ENCODE results near the gene NPY5R.

Gene NPY5R

DNA sequence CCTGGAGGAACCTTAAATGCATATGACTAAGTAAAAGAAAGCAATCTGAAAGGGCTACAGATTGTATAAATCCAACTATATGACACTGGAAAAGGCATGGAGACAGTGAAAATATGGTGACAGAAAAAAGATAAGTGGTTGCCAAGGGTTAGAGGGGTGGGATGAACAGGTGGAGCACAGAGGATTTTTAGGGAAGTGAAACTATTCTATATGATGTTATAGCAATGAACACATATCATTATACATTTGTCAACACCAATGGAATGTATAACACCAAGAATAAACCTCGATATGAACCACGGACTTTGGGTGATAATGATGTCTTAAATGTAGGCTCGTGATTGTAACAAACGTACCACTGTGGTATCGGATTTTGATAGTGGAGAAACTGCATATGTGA, 40.7 kb downstream of the NPY5R start:
- no peaks in the 10 kb centered on the region for H3K36me3 ChIP-seq (ENCODE audit: control insufficient read depth in 1 of 2, insufficient read depth in 2 of 2, low read length in 2 of 2)
- no peak overlapping the region for H3K4me3 ChIP-seq (ENCODE audit: low read depth in 1 of 2, low read length in 2 of 2)
- no peak overlapping the region for H3K27ac ChIP-seq (ENCODE audit: low read depth, low read length)
- no peaks in the 10 kb centered on the region for H3K27me3 ChIP-seq (ENCODE audit: control insufficient read depth in 1 of 2, insufficient read depth in 2 of 2, low read length in 2 of 2)
- H3K9me3 ChIP-seq (ENCODE audit: control insufficient read depth in 1 of 2, low read length in 2 of 2), result no peaks in the 10 kb centered on the region
- H3K9ac ChIP-seq (ENCODE audit: low read depth in 1 of 2, low read length in 2 of 2), result no peak overlapping the region
- no peaks in the 10 kb centered on the region for H3K4me1 ChIP-seq (ENCODE audit: control insufficient read depth in 1 of 2, insufficient read depth in 2 of 2, low read length in 2 of 2)

DNA sequence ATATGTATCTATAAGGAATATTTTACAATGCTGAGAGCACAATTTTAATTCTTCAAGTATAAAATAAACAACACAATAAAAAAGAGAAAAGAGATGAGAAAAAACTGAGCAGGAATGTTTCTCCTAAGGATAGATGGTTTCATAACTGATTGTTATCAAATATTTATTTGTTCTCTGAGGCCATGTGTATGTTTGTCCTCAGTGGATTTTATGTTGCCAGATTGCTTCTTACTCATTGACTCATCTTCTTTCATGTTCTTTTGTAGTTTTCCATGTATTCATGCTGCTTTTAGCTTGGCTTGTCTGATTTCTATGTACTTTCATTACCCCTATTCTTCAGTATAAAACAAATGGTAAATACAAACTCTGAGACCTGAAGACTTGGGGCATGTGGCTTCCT, 41.2 kb downstream of the NPY5R start:
- Histone ChIP-seq H3K27ac (ENCODE audit: low read depth, low read length) (no peak overlapping the region), H3K4me3 (ENCODE audit: low read depth in 1 of 2, low read length in 2 of 2) (no peak overlapping the region), H3K9me3 (ENCODE audit: control insufficient read depth in 1 of 2, low read length in 2 of 2) (no peaks in the 10 kb centered on the region), H3K27me3 (ENCODE audit: control insufficient read depth in 1 of 2, insufficient read depth in 2 of 2, low read length in 2 of 2) (no peaks in the 10 kb centered on the region), H3K4me1 (ENCODE audit: control insufficient read depth in 1 of 2, insufficient read depth in 2 of 2, low read length in 2 of 2) (no peaks in the 10 kb centered on the region), H3K9ac (ENCODE audit: low read depth in 1 of 2, low read length in 2 of 2) (no peak overlapping the region), H3K36me3 (ENCODE audit: control insufficient read depth in 1 of 2, insufficient read depth in 2 of 2, low read length in 2 of 2) (no peaks in the 10 kb centered on the region)

DNA sequence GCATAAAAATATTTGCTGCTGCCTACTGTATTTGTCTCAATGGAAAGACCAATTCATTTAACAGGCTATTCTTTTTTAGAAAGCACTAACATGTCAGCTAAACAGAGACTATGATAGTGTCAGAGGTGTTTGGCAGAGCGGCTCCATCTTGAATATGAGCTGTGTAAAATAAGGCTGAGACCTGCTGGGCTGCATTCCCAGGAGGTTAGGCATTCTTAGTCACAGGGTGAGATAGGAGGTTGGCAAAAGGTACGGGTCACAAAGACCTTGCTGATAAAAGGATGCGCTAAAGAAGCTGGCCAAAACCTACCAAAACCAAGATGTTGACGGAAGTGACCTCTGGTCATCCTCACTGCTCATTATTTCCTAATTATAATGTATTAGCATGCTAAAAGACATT, 41.8 kb downstream of the NPY5R start:
- no peak overlapping the region for H3K9ac ChIP-seq (ENCODE audit: low read depth in 1 of 2, low read length in 2 of 2)
- no peaks in the 10 kb centered on the region for H3K9me3 ChIP-seq (ENCODE audit: control insufficient read depth in 1 of 2, low read length in 2 of 2)
- no peaks in the 10 kb centered on the region for H3K27me3 ChIP-seq (ENCODE audit: control insufficient read depth in 1 of 2, insufficient read depth in 2 of 2, low read length in 2 of 2)
- H3K36me3 ChIP-seq (ENCODE audit: control insufficient read depth in 1 of 2, insufficient read depth in 2 of 2, low read length in 2 of 2), result no peaks in the 10 kb centered on the region
- H3K4me3 ChIP-seq (ENCODE audit: low read depth in 1 of 2, low read length in 2 of 2), result no peak overlapping the region
- no peak overlapping the region for H3K27ac ChIP-seq (ENCODE audit: low read depth, low read length)
- no peaks in the 10 kb centered on the region for H3K4me1 ChIP-seq (ENCODE audit: control insufficient read depth in 1 of 2, insufficient read depth in 2 of 2, low read length in 2 of 2)

DNA sequence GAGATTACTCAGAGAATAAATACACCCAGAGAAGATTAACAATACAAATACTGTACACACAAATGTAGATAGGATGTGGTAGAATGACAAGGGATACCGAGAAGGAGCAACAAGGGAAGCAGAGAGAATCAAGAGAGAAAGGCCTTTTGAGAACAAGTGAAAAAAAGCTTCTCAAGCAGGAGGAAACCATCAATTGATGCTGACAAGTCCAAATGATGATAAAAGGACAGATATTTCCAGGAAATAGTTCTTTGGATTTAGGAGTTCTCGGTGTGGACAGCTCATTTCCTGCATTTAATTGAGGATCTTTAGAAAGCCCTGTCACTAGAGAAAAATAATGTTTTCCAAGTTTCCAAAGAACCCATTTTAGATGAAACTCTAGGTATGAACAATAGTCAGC, 48.1 kb downstream of the NPY5R start:
- Histone ChIP-seq H3K27ac (ENCODE audit: low read depth, low read length) (no peak overlapping the region), H3K4me1 (ENCODE audit: control insufficient read depth in 1 of 2, insufficient read depth in 2 of 2, low read length in 2 of 2) (no peaks in the 10 kb centered on the region), H3K4me3 (ENCODE audit: low read depth in 1 of 2, low read length in 2 of 2) (no peak overlapping the region), H3K27me3 (ENCODE audit: control insufficient read depth in 1 of 2, insufficient read depth in 2 of 2, low read length in 2 of 2) (no peaks in the 10 kb centered on the region), H3K9me3 (ENCODE audit: control insufficient read depth in 1 of 2, low read length in 2 of 2) (no peaks in the 10 kb centered on the region), H3K9ac (ENCODE audit: low read depth in 1 of 2, low read length in 2 of 2) (no peak overlapping the region), H3K36me3 (ENCODE audit: control insufficient read depth in 1 of 2, insufficient read depth in 2 of 2, low read length in 2 of 2) (no peaks in the 10 kb centered on the region)

DNA sequence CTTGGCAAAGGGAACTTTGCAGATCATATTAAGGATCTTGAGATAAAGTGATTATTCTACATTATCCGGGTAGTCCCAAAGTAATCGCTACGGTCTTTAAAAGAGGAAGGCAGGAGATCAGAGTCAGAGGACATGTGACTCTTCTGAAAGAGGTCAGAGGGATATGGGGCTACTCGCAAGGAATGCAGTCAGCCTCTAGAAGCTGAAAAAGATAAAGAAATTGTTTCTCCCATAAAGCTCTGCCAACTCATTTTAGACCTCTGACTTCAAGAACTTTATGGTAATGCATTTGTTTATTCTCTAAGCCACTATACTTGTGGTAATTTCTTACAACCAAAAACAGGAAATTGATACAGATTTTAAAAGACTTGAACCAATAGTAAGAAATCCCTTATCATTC, 48.6 kb downstream of the NPY5R start:
- no peak overlapping the region for H3K4me3 ChIP-seq (ENCODE audit: low read depth in 1 of 2, low read length in 2 of 2)
- no peak overlapping the region for H3K9ac ChIP-seq (ENCODE audit: low read depth in 1 of 2, low read length in 2 of 2)
- H3K9me3 ChIP-seq (ENCODE audit: control insufficient read depth in 1 of 2, low read length in 2 of 2), result no peaks in the 10 kb centered on the region
- H3K4me1 ChIP-seq (ENCODE audit: control insufficient read depth in 1 of 2, insufficient read depth in 2 of 2, low read length in 2 of 2), result no peaks in the 10 kb centered on the region
- H3K36me3 ChIP-seq (ENCODE audit: control insufficient read depth in 1 of 2, insufficient read depth in 2 of 2, low read length in 2 of 2), result no peaks in the 10 kb centered on the region
- H3K27me3 ChIP-seq (ENCODE audit: control insufficient read depth in 1 of 2, insufficient read depth in 2 of 2, low read length in 2 of 2), result no peaks in the 10 kb centered on the region
- no peak overlapping the region for H3K27ac ChIP-seq (ENCODE audit: low read depth, low read length)

DNA sequence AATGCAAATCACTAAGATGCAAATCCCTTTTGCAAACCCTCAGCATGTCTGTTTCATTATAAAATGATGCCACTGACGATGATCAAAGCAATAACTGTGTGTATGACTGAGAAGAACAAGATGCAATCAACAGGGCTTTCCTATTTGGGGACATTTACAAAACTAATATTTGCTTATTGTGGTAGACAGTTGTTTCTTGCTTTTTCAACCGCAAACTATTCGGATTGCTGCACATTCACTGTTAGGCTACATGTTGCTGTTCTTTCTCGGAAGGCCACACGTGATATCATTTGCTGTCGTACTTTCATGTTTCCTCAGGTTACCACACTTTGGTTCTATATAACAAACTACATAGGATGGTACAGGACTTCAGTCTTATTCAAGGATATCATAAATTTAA, 49.8 kb downstream of the NPY5R start:
- H3K27me3 ChIP-seq (ENCODE audit: control insufficient read depth in 1 of 2, insufficient read depth in 2 of 2, low read length in 2 of 2), result no peaks in the 10 kb centered on the region

DNA sequence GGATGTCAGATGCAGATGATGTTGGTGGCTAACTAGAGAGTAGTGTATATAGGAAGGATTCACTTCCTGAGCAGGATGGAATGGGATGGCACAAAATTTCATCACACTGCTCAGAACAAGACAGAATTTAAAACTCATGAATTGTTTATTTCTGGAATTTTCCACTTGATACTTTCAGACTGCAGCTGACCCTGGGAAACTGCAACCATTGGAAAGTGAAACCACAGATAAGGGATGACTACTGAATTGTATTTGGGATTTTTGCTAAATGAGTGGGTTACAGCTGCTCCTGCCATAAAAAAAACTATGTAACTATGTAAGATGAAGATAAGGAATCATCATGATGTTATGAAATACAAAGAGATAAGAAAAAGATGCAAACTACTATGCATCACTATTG, 51.4 kb downstream of the NPY5R start:
- H3K4me3 ChIP-seq (ENCODE audit: low read depth in 1 of 2, low read length in 2 of 2), result no peak overlapping the region

More for the DNA sequence above, 49.8 kb downstream of the NPY5R start:
- H3K9me3 ChIP-seq (ENCODE audit: control insufficient read depth in 1 of 2, low read length in 2 of 2), result no peaks in the 10 kb centered on the region
- no peaks in the 10 kb centered on the region for H3K4me1 ChIP-seq (ENCODE audit: control insufficient read depth in 1 of 2, insufficient read depth in 2 of 2, low read length in 2 of 2)
- no peak overlapping the region for H3K4me3 ChIP-seq (ENCODE audit: low read depth in 1 of 2, low read length in 2 of 2)
- H3K36me3 ChIP-seq (ENCODE audit: control insufficient read depth in 1 of 2, insufficient read depth in 2 of 2, low read length in 2 of 2), result no peaks in the 10 kb centered on the region
- H3K27ac ChIP-seq (ENCODE audit: low read depth, low read length), result no peak overlapping the region
- H3K9ac ChIP-seq (ENCODE audit: low read depth in 1 of 2, low read length in 2 of 2), result no peak overlapping the region

DNA sequence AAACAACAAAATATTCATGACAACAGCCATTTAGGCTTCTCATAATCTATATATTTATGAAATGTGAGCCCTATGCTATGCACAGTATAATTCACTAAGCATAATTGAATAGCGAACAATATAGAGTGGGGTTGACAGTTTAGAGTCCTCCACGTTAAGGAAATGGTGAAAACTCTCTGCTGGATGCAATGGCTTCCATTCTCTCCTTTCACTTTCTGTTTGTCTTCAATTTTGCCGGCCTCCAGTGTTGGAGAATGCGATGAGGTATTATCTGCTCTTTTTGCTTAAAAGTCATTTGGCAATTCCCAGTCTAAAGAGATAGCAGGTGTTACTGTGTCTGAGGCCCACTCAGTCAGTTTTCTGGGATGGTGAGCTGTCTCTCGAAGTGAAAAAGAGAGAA, 52.1 kb downstream of the NPY5R start:
- Histone ChIP-seq H3K9ac (ENCODE audit: low read depth in 1 of 2, low read length in 2 of 2) (peak overlapping the region in 1 of 2 donors; percentile 15), H3K27ac (ENCODE audit: low read depth, low read length) (no peak overlapping the region), H3K4me3 (ENCODE audit: low read depth in 1 of 2, low read length in 2 of 2) (peak overlapping the region; percentile 38 to 62), H3K27me3 (ENCODE audit: control insufficient read depth in 1 of 2, insufficient read depth in 2 of 2, low read length in 2 of 2) (no peaks in the 10 kb centered on the region), H3K36me3 (ENCODE audit: control insufficient read depth in 1 of 2, insufficient read depth in 2 of 2, low read length in 2 of 2) (no peaks in the 10 kb centered on the region), H3K4me1 (ENCODE audit: control insufficient read depth in 1 of 2, insufficient read depth in 2 of 2, low read length in 2 of 2) (no peaks in the 10 kb centered on the region), H3K9me3 (ENCODE audit: control insufficient read depth in 1 of 2, low read length in 2 of 2) (no peaks in the 10 kb centered on the region)

More for the DNA sequence above, 51.4 kb downstream of the NPY5R start:
- no peaks in the 10 kb centered on the region for H3K9me3 ChIP-seq (ENCODE audit: control insufficient read depth in 1 of 2, low read length in 2 of 2)
- no peak overlapping the region for H3K9ac ChIP-seq (ENCODE audit: low read depth in 1 of 2, low read length in 2 of 2)
- H3K27ac ChIP-seq (ENCODE audit: low read depth, low read length), result no peak overlapping the region
- no peaks in the 10 kb centered on the region for H3K27me3 ChIP-seq (ENCODE audit: control insufficient read depth in 1 of 2, insufficient read depth in 2 of 2, low read length in 2 of 2)
- H3K4me1 ChIP-seq (ENCODE audit: control insufficient read depth in 1 of 2, insufficient read depth in 2 of 2, low read length in 2 of 2), result no peaks in the 10 kb centered on the region
- no peaks in the 10 kb centered on the region for H3K36me3 ChIP-seq (ENCODE audit: control insufficient read depth in 1 of 2, insufficient read depth in 2 of 2, low read length in 2 of 2)

DNA sequence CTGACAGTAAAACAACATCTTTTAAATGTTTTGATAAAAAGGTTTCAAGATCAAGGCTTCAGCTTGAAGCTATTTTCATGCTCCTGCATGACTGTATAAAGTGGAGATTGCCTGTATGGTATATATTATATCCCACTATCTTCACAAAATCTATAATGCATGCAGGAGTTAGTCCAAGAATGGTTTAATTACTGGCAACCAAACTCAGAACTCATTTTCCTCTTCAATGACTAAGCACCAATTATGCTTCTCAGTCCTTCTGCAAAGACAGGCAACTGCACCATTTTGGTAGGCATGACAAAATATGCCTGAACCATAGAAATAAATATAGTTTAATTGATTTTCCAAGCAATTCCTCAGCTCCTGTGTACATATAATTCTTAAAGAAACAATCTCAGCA, 54.5 kb downstream of the NPY5R start:
- H3K27ac ChIP-seq (ENCODE audit: low read depth, low read length), result no peak overlapping the region
- H3K4me3 ChIP-seq (ENCODE audit: low read depth in 1 of 2, low read length in 2 of 2), result no peak overlapping the region
- no peaks in the 10 kb centered on the region for H3K36me3 ChIP-seq (ENCODE audit: control insufficient read depth in 1 of 2, insufficient read depth in 2 of 2, low read length in 2 of 2)
- H3K4me1 ChIP-seq (ENCODE audit: control insufficient read depth in 1 of 2, insufficient read depth in 2 of 2, low read length in 2 of 2), result no peaks in the 10 kb centered on the region
- H3K27me3 ChIP-seq (ENCODE audit: control insufficient read depth in 1 of 2, insufficient read depth in 2 of 2, low read length in 2 of 2), result no peaks in the 10 kb centered on the region
- H3K9me3 ChIP-seq (ENCODE audit: control insufficient read depth in 1 of 2, low read length in 2 of 2), result no peaks in the 10 kb centered on the region
- H3K9ac ChIP-seq (ENCODE audit: low read depth in 1 of 2, low read length in 2 of 2), result no peak overlapping the region

DNA sequence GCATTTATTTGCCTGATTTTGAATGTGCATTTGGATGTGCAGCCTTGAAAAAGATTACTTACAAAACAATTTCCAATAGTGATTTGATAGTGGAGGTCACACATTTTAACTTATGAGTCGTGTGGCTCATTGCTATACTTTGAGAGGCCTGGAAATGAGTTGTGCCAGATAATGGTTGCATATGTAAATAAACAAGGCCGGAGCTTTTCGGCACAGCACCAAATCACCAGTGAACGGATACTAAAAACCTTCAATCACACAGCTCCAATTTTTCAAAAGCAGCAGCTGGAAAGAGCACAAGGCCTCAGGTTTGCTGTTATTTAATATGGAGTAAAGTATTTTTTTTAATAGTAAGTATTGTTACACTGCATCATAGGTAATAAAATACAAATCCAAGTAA, 57.2 kb downstream of the NPY5R start:
- H3K36me3 ChIP-seq (ENCODE audit: control insufficient read depth in 1 of 2, insufficient read depth in 2 of 2, low read length in 2 of 2), result no peaks in the 10 kb centered on the region
- no peak overlapping the region for H3K9ac ChIP-seq (ENCODE audit: low read depth in 1 of 2, low read length in 2 of 2)
- no peaks in the 10 kb centered on the region for H3K9me3 ChIP-seq (ENCODE audit: control insufficient read depth in 1 of 2, low read length in 2 of 2)
- no peak overlapping the region for H3K4me3 ChIP-seq (ENCODE audit: low read depth in 1 of 2, low read length in 2 of 2)
- no peak overlapping the region for H3K27ac ChIP-seq (ENCODE audit: low read depth, low read length)
- H3K4me1 ChIP-seq (ENCODE audit: control insufficient read depth in 1 of 2, insufficient read depth in 2 of 2, low read length in 2 of 2), result no peaks in the 10 kb centered on the region
- no peaks in the 10 kb centered on the region for H3K27me3 ChIP-seq (ENCODE audit: control insufficient read depth in 1 of 2, insufficient read depth in 2 of 2, low read length in 2 of 2)

Data from duodenal mucosa (tissue), 2 donors.